GM19372 (cell line): ENCODE results near the gene PHF10.
"Not testable (repeated sequence)": the region's sequence is repeated elsewhere in the genome, so short reads cannot be mapped to it uniquely, and the experiment has no call there.

ENCODE experiments used
- ATAC-seq: cut with Tn5 transposase; IDR thresholded peaks from one replicate; pipeline ENCODE4 v1.9.1; 2021; ENCODE audit warnings: mild to moderate bottlenecking, low read depth, moderate library complexity; ENCODE audit not compliant: unreplicated experiment

Gene PHF10

GRCh38 chr6:169724494-169725124 is at the start of gene PHF10:
Gene PHF10 (minus strand): TSS chr6:169724500. CDS start chr6:169723931, 569 bp downstream.
- peak; percentile 43 for ATAC-seq

DNA sequence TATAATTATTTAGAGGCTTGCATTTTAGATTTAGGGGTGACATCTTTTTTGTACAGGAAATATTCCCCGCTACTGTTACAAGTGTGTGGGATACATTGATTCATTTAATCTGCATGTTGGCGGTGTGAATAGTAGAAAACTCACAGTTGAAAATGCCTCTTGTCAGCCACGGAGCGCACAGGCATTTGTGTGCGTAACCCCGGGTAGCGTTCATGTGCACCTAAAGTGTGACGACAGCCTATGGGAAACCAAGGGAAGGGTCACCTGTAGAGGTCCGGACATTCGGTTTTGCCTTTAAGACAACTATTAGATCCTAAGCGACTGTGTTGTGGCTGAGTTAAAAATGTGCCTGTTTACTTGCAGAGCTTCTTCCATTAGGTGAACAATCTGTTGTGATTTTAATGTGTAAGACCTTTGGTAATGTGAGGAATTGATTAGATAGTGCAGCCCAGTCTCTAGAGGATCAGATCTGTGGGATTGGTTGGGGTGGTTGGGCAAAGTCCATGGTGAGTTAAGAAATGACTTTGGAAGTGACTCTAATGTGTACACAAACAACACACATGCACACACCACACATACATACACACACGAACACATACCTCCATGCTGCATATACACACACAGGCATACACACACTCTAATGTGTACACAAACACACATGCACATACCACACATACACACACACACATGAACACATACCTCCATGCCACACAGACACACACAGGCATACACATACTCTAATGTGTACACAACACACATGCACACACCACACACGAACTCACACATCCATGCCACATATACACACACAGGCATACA is 42.8 kb upstream of the PHF10 start:
- no peak for ATAC-seq

DNA sequence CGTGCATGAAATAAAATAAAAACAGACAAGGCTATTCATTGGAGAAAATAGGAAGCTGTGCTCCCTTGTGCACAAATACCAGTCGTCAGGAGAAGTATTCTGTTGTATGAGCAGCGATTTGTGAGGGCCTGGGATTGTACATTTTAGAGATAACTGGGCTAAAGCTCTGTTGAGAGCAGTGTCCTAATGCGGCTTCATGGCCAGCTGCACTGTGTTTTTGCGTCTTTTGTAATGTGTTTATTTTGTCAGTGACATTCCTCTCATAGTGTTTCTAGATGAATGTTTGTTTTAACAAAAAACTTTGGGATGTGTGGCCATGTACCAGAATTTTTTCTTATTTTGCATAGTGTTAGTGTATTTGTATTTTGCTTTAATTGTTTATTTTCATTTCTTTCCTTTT is 41.9 kb upstream of the PHF10 start:
- ATAC-seq: no peak

DNA sequence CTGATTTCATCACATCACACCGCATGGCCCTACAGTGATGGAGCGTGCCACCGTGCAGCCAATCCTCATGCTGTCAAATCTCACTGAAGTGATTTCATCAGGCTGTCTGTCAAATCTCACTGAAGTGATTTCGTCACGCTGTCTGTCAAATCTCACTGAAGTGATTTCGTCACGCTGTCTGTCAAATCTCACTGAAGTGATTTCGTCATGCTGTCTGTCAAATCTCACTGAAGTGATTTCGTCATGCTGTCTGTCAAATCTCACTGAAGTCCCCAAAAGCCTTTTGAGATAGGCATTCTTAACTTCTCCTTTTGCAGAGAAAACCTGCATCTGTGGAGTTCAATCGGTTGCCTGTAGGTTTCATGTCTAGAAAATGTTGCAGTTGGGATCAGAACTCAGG is 41.5 kb upstream of the PHF10 start:
- not testable (repeated sequence) for ATAC-seq

DNA sequence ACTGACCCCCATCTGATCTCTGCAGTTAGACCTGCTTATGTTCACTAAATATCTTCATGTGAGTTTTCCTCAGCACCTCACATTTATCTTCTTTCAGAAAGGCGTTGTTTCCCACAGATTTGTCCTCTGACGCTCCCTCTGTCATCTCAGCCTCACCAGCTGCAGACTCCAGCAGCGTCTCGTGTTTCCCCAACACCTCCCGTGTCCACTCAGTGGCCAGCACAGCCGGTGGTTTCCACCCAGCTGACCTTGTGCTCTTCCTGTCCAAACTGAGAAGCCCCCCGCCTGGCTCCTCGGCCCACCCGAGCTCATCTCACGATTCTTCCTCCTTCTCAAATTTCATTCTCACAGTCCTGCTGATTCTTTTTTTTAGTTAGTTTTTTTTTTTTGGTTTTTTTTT is 39.6 kb upstream of the PHF10 start:
- ATAC-seq: no peak

GRCh38 chr6:169763308-169763707 is 39.0 kb upstream of the PHF10 start:
- ATAC-seq: no peak

DNA sequence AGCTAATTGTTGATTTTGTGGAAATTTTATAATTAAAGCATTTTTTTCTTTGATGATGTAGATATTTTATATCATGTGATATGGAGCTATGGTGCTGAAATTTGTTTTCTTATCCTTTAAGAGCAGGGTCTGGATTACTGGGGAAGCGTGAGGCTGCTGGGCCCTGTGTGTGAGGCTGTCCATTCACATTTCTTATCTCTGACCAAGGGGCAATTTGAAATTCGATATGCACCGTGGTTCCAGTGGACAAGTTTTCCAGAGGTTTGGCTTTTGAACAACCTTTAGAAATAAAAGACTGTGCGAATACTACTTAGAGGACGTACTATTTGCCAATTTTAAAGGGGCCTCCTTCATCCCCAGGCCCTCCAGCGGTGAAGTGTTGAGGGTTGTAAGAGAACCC is 30.9 kb upstream of the PHF10 start:
- no peak for ATAC-seq

DNA sequence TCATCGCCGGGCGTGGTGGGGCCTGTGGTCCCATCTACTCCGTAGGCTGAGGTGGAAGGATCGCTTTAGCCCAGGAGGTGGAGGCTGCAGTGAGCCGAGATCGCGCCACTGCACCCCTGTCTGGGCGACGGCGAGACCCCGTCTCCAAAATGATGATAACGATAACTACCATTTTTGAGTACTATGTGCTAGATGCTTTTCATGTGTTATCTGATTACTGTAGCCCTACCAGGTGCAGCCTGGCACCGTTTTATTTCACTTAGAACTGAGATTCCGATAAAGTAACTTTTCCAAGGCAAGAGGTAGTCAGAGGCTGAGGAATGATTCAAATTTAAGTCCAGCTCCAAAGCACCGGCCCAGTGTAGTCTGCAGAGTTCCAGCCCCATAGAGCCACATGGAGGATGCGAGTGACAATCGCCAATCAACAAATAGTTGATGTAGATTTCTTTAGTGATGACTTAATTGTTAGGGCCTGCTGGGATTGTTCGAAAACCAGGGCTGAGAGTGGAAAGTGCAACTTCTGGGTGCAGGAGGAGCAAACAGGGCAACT is 27.8 kb upstream of the PHF10 start:
- ATAC-seq: no peak

DNA sequence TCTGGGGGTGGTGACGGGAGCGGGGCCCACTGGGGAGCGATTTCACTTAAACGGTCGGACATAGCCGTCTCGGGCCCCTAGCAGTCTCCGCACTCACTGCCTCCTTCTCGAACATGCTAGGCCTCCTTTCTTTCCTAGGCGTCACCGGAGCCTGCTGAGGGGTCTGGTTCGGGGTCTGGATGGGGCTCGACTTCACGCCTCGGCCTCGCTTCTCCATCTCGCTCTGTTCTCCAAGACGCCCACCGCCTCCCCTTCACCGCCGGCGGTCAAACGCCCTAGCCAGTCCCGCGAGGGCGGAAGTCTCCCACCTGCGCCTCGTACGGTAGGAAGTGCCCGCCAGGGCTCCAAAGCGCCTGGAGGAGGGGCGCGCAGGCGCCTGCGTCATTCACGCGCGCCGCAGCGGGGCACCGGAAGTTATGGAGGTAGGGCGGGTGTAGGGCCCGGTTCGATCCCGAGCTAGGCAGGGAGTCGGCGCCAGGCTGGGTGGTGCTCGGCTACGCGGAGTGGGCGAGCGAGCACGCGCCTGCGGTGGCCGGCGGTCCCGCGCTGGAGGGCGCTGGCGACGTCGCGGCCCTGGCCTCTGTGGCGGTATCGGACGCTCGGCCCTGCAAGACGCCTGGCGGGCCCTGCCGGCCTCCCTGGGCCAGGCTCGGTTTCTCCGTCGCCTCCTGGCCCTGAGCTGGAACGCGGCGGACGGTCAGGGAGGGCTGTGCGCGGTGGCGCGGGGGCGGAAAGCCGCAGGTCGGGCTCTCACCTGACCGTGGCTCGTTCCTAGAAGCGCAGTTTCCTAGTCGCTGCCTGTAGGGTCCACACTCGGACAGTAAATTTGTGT is 27.2 kb upstream of the PHF10 start, which contains the start of the genes DYNLT2 and ERMARD:
Gene DYNLT2, minus strand, starts transcription at position 331 of the 832 bp plus-strand sequence. Its CDS starts 114 bp downstream, at position 217.
Gene ERMARD, plus strand, starts transcription at position 381 of the 832 bp plus-strand sequence. Its CDS starts 36 bp downstream, at position 417.
- ATAC-seq: peak; percentile 95

GRCh38 chr6:169746556-169746955 is 22.3 kb upstream of the PHF10 start:
- no peak for ATAC-seq

DNA sequence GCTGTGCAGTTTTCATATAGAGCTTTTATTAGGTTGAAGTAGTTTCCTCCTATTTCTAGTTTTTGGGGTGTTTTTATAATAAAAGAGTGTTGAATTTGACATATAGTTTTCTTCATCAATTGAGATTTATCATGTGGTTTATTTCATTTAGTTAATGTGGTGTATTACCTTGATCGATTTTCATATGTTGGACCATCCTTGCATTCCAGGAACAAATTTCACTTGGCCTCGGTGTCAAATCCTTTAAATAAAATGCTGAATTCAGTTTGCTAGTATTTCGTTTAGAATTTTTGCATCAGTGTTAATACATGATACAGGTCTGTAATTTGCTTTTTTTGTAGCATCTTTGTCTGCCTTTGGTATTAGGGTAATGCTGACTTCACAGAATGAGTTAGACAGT is 21.1 kb upstream of the PHF10 start:
- ATAC-seq: no peak

GRCh38 chr6:169741344-169741743 is 17.0 kb upstream of the PHF10 start:
- ATAC-seq: no peak

DNA sequence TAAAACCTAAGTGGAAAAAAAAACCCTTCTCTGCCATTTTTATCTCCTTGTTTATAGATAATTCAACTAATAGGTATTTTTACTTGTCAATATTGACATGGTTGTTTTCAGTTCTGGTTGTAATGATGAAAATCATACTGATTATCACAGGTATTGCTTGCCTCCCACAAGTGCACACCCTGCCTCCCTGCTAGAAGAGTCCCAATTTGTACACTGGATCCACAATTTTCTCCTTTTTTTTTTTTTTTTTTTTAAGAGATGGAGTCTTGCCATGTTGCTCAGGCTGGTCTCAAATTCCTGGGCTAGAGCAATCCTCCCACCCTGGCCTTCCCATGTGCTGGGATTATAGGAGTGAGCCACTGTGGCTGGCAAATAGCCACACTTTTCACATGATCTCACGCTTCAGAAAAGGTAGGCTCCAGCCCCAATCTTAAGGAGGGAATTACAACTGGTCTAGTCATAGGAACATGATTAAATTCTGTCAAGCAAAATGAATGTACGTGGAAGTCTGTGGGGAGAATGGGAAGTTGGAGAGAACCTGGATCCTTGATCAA is 14.8 kb upstream of the PHF10 start:
- ATAC-seq: no peak

DNA sequence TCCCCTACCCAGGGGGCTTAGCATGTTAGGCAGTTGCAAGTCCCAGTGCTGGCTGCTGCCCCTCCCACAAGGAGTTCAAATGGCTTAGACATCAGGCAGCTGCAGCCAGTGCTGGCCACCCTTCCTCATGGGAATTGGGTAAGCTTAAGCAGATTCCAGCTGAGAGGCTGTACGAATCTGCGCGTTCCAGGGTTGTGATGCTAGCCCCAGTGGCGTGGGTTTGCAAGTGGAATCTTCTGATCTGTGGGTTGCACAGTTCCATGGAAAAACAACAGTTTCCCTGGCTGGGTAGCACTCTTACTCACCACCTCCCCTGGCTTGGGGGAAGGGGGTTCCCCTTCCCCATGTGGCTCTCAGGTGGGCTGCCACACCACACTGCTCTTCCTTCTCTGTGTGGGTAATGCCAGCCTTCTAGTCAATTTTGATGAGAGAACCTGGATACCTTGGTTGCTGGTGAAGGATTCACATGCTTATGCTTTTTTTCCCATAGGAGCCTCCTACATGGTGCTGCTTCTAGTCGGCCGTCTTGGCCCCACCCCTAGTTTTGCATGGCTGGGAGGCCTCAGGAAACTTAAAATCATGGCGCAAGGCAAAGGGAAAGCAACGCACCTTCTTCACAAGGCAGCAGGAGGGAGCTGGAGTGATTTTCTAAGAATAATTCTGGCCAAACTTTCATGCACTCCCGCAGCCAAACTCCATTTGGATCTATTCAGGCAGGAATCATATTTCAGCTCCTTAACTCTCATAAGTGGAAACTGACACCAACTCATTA is 14.1 kb upstream of the PHF10 start:
- no peak for ATAC-seq

DNA sequence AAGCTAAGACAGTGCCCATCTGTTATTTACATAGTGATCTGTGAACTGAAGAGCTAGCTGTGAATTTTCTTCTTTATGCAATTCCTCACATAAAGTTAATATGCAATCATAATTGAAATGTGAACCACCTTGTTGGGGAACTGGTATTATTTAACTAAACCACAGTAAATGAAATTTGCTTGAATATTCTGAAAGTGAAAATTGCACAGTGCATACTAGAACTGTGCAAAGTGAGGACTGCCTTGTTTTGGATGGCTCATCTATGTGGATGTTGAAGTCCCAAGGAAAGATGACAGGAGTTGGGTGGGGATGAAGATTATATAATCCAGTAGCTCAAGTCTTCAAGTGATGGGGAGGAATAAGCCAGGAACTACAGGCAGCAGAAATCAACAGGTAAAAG is 5.7 kb upstream of the PHF10 start:
- ATAC-seq: no peak

DNA sequence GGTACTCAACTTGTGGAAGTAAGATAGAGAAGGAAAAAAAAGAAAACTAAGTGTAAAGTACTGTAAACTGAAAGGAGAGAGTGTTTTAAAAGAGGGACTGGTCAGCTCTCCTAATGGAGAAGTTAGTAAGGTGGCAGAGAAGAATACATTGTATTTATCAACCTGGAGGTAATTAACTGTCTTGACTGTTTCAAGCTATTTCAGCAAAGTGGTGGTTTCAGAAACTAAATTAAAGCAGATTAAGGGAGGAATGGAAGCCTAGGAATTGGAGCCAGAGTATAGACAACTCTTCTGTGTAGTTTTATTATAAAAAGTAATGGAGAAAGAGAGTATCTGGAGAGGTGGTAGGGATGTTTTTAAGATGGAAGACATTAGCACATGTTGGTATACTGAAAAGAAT is 2.7 kb upstream of the PHF10 start:
- no peak for ATAC-seq

DNA sequence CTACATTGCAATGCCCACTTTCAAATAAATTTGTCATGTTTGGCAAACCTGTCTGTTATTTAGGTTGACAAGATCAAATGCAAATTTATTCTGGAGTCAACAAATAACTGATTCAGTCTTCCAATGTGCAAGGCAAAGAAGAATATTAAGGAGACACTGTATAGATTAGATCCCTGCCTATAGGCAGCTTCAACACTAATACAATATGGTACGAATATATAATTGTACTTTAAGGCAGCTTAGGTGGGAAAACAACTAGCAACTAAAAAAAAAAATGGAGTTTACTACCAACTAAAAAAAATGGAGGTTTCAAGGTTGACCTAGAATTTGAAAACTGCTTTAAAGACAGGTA is 1.7 kb upstream of the PHF10 start:
- ATAC-seq: no peak

- ATAC-seq: peak; percentile 8
Observed at GRCh38 chr6:169725125-169726048, 1.1 kb upstream of the PHF10 start.
